HG02943 (cell line): Measurements from ENCODE around the gene ENDOU.
"Not testable (repeated sequence)": the region's sequence is repeated elsewhere in the genome, so short reads cannot be mapped to it uniquely, and the experiment has no call there.

Experiments
- ATAC-seq: cut with Tn5 transposase; IDR thresholded peaks from one replicate; pipeline ENCODE4 v1.9.1; 2021; ENCODE audit warnings: mild to moderate bottlenecking, low read depth, moderate library complexity; ENCODE audit not compliant: unreplicated experiment

The ENDOU gene

DNA sequence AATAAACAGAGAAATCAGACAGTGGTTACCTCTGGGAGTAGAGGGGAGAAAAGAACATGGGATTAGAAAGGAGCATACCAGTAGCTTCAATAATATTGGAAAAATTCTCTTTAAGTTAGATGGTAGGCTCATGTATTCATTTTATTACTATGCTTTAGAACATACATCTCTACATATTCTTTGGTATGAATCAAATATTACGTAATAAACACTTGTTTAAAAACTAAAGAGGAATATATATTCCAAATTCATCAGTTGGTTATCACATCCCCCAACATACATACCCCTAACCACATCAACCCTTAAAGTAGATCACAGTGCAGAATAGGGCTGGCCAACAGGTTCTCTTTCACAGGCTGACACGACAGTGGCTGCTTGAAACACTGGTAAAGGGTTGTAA is 25.0 kb downstream of the ENDOU start:
- no peak for ATAC-seq

DNA sequence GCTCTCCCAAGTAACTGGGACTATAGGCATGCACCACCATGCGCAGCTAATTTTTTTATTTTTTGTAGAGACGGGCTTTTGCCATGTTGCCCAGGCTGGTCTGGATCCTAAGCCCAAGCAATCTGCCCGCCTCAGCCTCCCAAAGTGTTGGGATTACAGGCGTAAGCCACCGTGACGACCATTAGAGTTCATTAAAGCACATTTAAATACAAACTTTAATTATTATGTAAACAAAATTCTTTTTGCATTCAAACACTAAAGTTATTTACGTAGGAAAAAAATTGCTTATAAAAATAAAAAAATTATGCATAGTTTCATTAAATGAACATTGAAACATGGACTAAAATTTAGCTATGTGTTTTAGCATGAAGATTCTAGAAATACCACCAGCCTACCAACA is 26.7 kb downstream of the ENDOU start:
- ATAC-seq, result no peak

DNA sequence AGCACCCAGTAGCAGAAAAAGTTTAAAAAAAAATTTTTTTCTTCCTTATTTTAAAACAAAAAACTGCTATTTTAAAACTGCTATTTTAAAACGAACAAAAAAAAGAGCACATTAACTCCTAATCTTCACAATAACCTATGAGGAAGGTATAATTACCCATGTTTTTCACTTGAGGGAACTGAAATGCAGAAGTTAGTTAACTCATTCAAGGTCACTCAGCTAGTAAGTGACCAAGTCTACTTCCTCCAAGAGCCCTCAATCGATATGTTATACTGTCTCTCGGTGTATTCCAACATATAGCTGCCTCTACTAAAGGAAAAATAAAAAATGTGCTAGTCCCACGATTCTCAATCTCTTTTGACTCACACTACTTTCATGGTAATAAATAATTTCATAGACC is 27.2 kb downstream of the ENDOU start:
- ATAC-seq, result no peak

DNA sequence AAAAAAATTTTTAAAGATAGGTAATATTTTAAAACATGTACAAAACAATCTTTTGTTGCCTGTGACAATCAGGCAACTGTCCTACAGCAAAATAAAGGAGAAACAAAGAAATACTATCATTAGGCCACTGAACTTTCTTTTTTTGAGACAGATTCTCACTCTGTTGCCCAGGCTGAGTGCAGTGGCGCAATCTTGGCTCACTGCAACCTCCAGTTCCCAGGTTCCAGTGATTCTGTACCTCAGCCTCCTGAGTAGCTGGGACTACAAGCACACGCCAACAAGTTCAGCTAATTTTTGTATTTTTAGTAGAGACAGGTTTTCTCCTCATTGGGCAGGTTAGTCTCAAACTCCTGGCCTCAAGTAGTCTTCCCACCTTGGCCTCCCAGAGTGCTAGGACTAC is 36.1 kb downstream of the ENDOU start:
- ATAC-seq, result no peak

DNA sequence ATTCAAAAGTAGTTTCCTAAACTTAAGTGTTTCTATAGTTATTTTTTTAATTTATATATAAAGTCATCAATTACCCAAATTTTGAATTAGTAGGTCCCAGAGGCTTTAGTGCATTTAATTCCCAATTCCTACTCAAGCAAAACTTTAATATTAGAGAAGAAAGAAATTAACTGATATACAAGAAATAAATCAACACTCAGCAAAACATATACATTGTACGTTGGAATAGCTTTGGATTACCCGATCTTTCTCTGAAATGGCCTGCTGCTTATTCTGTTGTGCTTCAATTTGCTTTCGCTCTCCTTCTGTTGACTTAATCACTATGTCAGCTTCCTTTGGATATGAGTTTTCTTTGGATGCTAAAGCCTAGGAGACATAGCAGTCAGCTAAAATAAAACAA is 37.7 kb downstream of the ENDOU start:
- no peak for ATAC-seq

DNA sequence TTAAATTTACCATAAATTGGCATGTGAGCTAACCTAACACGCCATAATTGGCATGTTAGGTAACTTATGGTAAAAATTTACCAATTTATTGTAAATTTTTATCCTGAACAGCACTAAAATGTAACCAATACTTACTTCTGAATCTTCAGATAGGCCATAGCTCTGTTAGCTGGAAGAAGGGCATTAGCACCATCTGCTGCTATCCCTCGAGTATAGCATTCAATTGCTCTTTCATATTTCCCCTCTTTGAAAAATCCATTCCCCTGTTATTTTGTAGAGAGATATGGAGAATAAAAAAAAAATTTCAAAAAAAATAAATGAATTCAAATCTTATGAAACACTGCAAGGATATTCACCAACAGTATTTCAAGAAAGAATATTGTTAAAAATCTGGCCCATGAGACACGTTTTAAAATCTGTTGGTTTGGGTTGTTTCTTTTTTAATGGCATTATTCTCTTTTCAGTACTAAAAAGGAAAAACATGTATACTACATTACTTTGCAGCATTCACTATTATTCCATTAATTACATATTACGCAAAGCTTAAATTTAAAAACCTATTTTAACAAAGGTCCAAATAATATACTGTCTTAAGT is 38.5 kb downstream of the ENDOU start:
- no peak for ATAC-seq

DNA sequence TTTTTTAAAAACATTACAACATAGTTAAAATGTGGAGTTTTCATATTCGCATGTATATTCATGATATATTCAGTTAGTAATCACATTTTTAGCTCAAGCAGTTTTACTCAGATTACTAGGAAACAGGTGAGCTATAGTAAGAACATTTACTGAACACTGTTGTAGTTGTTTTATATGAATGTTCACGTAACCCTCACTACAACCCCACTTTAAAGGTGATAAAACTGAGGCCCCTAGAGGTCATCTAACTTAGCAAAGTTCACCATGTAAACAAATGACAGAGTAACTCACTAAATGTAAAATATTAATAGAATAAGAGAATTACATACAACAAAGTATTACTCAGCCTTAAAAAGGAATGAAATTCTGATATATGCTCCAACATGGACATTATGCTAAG is 45.5 kb downstream of the ENDOU start:
- ATAC-seq, result no peak

DNA sequence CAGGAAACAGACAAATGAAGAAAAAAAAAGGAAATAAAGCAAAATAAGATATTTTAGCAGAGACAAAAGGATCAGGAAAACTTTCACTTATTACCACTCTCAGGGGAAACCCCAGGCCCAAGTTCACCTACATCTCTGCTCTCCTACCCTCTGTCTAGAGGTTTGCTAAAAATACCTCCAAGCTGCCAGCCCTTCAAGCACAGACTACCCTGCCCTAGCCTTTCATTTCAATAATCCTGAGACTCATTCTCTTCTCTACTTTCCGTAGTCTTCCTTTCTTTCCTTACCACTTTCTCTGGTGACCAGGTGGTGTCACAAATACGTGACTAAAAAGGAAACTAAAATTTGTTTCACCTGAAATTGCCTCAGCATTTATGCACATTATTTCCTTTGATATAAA is 53.2 kb downstream of the ENDOU start:
- ATAC-seq, result no peak

DNA sequence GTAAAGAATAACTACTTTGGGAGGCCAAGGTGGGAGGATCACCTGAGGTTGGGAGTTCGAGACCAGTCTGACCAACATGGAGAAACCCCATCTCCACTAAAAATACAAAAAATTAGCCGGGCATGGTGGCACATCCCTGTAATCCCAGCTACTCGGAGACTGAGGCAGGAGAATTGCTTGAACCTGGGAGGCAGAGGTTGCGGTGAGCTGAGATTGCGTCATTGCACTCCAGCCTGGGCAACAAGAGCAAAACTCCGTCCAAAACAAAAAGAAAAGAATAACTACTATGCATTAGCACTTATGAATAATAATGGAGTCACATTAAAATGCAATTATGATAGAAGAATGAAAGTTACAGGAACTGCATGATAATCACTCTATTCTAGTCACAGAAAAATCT is 57.4 kb downstream of the ENDOU start:
- ATAC-seq, result not testable (repeated sequence)
